Keratinocyte (primary cell): Measurements from ENCODE around the gene VAC14. TPM values are rescaled to one million over a fixed set of nuclear protein-coding genes. Genes with fewer than 3 reads are reported as not detected.

Experiments
- DNase-seq: peaks from one replicate; pipeline ENCODE4 v3.0.0-alpha.2; 2011; ENCODE audit warnings: low read depth, missing footprints, low spot score
- FAIRE-seq: peaks from 2 replicates; lab custom pipeline; 2011; peaks lifted over from hg19 to GRCh38; lab: Jason Lieb, UNC
- H2AFZ ChIP-seq: 2 replicates; pipeline ENCODE4 v1.6.0; 2012; ENCODE audit warnings: low read length, control low read depth, inconsistent platforms; ENCODE audit not compliant: control insufficient read depth
- H3K27ac ChIP-seq: 2 replicates; pipeline ENCODE4 v1.5.1; 2011; ENCODE audit warnings: low read length; ENCODE audit not compliant: control insufficient read depth, insufficient read depth
- H3K27me3 ChIP-seq: 3 replicates; pipeline ENCODE4 v1.6.0; 2011; ENCODE audit warnings: low read length; ENCODE audit not compliant: control insufficient read depth, insufficient read depth; ENCODE audit errors: extremely low read depth
- H3K36me3 ChIP-seq, 2 experiments: 2 replicates in 1 of 2; 3 replicates in 1 of 2; pipeline ENCODE4 v1.5.1; 2011; ENCODE audit warnings: low read length in 2 of 2, mild to moderate bottlenecking in 1 of 2; ENCODE audit not compliant: control insufficient read depth in 2 of 2, insufficient read depth in 2 of 2; ENCODE audit errors: extremely low read depth in 1 of 2
- H3K4me1 ChIP-seq: 3 replicates; pipeline ENCODE4 v1.5.1; 2011; ENCODE audit warnings: low read length; ENCODE audit not compliant: control insufficient read depth, insufficient read depth; ENCODE audit errors: extremely low read depth
- H3K4me2 ChIP-seq: 3 replicates; pipeline ENCODE4 v1.6.0; 2011; ENCODE audit warnings: low read depth, low read length; ENCODE audit not compliant: control insufficient read depth, insufficient read depth; ENCODE audit errors: extremely low read depth
- H3K4me3 ChIP-seq, 3 experiments: fragments of 200-600 bp in 1 of 3; sonication (generic) in 1 of 3; 2 replicates in 2 of 3; 3 replicates in 1 of 3; pipeline ENCODE4 v1.5.1; 2011 to 2016; ENCODE audit warnings: low read length in 3 of 3, mild to moderate bottlenecking in 3 of 3, control low read depth in 2 of 3, inconsistent platforms in 1 of 3, low read depth in 1 of 3, mixed read lengths in 1 of 3, mixed run types in 1 of 3, moderate library complexity in 1 of 3; ENCODE audit not compliant: control insufficient read depth in 2 of 3, insufficient read depth in 2 of 3; ENCODE audit errors: extremely low read depth in 1 of 3
- H3K79me2 ChIP-seq: 2 replicates; pipeline ENCODE4 v1.6.0; 2012; ENCODE audit warnings: low read length; ENCODE audit not compliant: control insufficient read depth, insufficient read depth
- H3K9ac ChIP-seq: 3 replicates; pipeline ENCODE4 v1.6.0; 2011; ENCODE audit warnings: low read length; ENCODE audit not compliant: control insufficient read depth, insufficient read depth; ENCODE audit errors: extremely low read depth
- H3K9me1 ChIP-seq: 3 replicates; pipeline ENCODE4 v1.6.0; 2011; ENCODE audit warnings: low read length; ENCODE audit not compliant: control insufficient read depth, insufficient read depth; ENCODE audit errors: extremely low read depth
- H3K9me3 ChIP-seq: 2 replicates; pipeline ENCODE4 v1.5.1; 2012; ENCODE audit warnings: low read depth, low read length; ENCODE audit not compliant: control insufficient read depth
- H4K20me1 ChIP-seq: 3 replicates; pipeline ENCODE4 v1.6.0; 2011; ENCODE audit warnings: low read length; ENCODE audit not compliant: control insufficient read depth, insufficient read depth; ENCODE audit errors: extremely low read depth
- EZH2 ChIP-seq: IDR thresholded peaks from one replicate; pipeline ENCODE4 v1.6.1; 2012; ENCODE audit warnings: inconsistent platforms, mild to moderate bottlenecking, low read length, moderate library complexity
- dilution Hi-C: fragments of 300-500 bp; cut with MboI; formaldehyde crosslinking; loops from one replicate; pipeline ENCODE4 v1.7.0; 2020; ENCODE audit warnings: low sequenced_read_pairs; ENCODE audit not compliant: extremely low pct_ligation_motif_present
- polyA plus RNA-seq, 5 experiments: library from polyadenylated mRNA; depleted of rRNA in 3 of 5; stranded (reverse) in 3 of 5; stranded (forward) in 1 of 5; unstranded in 1 of 5; fragments of >200 nt; gene quantifications; 1 replicate in 1 of 5; 2 replicates in 3 of 5; 3 replicates in 1 of 5; pipeline versions ENCODE4 v1.2.1 to v1.2.3, GENCODE V29; 2011 to 2012; ENCODE audit warnings: missing spikeins in 2 of 5, low read depth in 1 of 5, low replicate concordance in 1 of 5
- TF ChIP-seq, protein P1 (sequence below), 3 experiments: IDR thresholded peaks in 1 of 3; conservative IDR thresholded peaks in 1 of 3; optimal IDR thresholded peaks in 1 of 3; 2 replicates in 2 of 3; 3 replicates in 1 of 3; pipeline versions ENCODE3 to v1.5.1; 2011; ENCODE audit warnings: low read length in 3 of 3, mild to moderate bottlenecking in 3 of 3, moderate library complexity in 2 of 3, control low read depth in 1 of 3, inconsistent platforms in 1 of 3; ENCODE audit not compliant: insufficient read depth in 2 of 3; ENCODE audit errors: extremely low read depth in 1 of 3

The VAC14 gene
- polyA plus RNA-seq, 1 donor (not counting 4 experiments of a cell fraction or from before 2014, with no cell fraction given), result 15.9 TPM

DNA sequence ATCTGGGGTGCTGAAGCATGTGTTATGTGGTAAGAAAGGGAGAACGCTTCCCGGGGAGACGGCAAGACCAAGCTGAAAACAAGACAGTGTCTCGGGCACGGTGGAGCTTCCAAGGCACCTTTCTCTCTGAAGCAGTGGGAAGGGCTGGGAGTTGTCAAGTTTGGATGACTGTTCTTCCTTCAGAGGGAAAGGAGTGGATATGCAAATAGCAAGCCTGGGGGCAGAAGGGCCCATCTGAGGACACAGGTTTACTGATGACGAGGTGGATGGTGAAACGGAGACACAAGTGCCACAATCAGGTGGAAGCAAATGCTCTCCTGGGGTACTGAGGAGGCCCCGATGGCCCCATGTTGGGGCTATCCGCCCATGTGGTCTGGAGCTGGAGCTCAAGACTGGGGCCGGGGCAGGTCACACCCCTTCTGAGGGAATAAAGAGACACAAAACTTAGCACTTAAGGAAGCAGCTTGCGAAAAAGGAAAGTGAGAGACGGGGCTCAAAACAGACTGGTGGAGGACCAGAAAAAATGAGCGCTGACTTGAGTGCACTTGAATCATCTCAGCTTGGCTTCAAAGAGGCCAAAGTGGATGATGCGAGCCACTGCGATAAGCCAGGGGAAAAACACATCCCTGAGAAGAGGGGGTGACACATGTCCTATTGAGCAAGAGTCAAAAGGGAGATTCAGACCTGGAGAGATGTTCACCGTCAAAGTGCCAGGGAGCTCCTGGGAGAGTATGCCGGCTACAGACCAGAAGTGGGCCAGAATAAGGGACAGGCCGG is 80.3 kb downstream of the VAC14 start:
- no peak for DNase-seq
- Histone ChIP-seq H3K79me2 (no peaks in the 10 kb centered on the region), H2AFZ (no peak overlapping the region), H3K4me2 (no peak overlapping the region), H3K36me3 (peaks cover 0 to 4% of the 10 kb centered on the region in 2 experiments), H3K4me3 (no peak overlapping the region), H4K20me1 (no peaks in the 10 kb centered on the region), H3K27ac (no peak overlapping the region), H3K4me1 (peaks cover 10% of the 10 kb centered on the region), H3K27me3 (no peaks in the 10 kb centered on the region), H3K9me1 (no peaks in the 10 kb centered on the region), H3K9ac (no peak overlapping the region), H3K9me3 (no peaks in the 10 kb centered on the region)
- FAIRE-seq, result no peak
- dilution Hi-C loops, result no loop called here
- no peak for TF ChIP-seq EZH2
- TF ChIP-seq, protein P1, sequence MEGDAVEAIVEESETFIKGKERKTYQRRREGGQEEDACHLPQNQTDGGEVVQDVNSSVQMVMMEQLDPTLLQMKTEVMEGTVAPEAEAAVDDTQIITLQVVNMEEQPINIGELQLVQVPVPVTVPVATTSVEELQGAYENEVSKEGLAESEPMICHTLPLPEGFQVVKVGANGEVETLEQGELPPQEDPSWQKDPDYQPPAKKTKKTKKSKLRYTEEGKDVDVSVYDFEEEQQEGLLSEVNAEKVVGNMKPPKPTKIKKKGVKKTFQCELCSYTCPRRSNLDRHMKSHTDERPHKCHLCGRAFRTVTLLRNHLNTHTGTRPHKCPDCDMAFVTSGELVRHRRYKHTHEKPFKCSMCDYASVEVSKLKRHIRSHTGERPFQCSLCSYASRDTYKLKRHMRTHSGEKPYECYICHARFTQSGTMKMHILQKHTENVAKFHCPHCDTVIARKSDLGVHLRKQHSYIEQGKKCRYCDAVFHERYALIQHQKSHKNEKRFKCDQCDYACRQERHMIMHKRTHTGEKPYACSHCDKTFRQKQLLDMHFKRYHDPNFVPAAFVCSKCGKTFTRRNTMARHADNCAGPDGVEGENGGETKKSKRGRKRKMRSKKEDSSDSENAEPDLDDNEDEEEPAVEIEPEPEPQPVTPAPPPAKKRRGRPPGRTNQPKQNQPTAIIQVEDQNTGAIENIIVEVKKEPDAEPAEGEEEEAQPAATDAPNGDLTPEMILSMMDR (optimal IDR thresholded peaks at IDR 0.05 in 1 of 3, IDR thresholded peaks at IDR 0.05 in 1 of 3, conservative IDR thresholded peaks at IDR 0.05 in 1 of 3; ENCODE audit: extremely low read depth in 1 of 3, insufficient read depth in 2 of 3, low read length in 3 of 3), result no peak

DNA sequence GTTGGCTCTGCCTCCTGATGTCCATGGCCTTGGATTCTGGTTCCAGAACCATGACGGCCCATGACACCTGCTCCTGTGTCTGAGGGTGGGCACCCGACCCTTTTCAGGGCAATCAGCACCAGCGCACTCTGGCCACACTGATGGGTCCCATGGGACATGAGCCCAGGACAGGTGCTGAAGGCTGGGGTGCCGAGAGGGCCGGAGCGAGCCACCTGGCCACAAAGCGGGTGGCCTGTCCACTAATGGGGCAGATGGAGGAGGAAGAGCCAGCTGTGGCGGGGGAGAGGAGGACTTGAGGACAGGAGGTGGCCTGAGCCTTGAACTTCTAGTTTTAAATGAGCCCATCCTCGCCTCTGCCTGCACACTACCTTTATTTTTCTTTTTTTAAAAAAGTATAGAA is 83.9 kb downstream of the VAC14 start:
- Histone ChIP-seq H3K27ac (no peak overlapping the region), H3K79me2 (no peaks in the 10 kb centered on the region), H3K4me1 (peaks cover 30% of the 10 kb centered on the region), H3K36me3 (peaks cover 0 to under 1% of the 10 kb centered on the region in 2 experiments), H3K9me3 (no peaks in the 10 kb centered on the region), H4K20me1 (no peaks in the 10 kb centered on the region), H3K4me2 (no peak overlapping the region), H2AFZ (no peak overlapping the region), H3K9ac (no peak overlapping the region), H3K4me3 (no peak overlapping the region), H3K27me3 (no peaks in the 10 kb centered on the region), H3K9me1 (no peaks in the 10 kb centered on the region)
- TF ChIP-seq EZH2, result no peak
- TF ChIP-seq, protein P1 (optimal IDR thresholded peaks at IDR 0.05 in 1 of 3, IDR thresholded peaks at IDR 0.05 in 1 of 3, conservative IDR thresholded peaks at IDR 0.05 in 1 of 3; ENCODE audit: extremely low read depth in 1 of 3, insufficient read depth in 2 of 3, low read length in 3 of 3), result no peak
- dilution Hi-C loops, result no loop called here
- DNase-seq (no peak), FAIRE-seq (no peak)
